NT2/D1 (cell line): ENCODE data around the gene ASAP2.

Experiments used
- SUZ12 ChIP-seq: IDR thresholded peaks from 2 replicates; pipeline ENCODE4 v1.6.1; 2011; ENCODE audit not compliant: insufficient read length, insufficient read depth; ENCODE audit errors: extremely low read depth
- YY1 ChIP-seq: IDR thresholded peaks from 2 replicates; pipeline ENCODE4 v1.6.1; 2011; ENCODE audit not compliant: insufficient read length, insufficient read depth
- ZNF274 ChIP-seq: IDR thresholded peaks from 2 replicates; pipeline ENCODE4 v1.6.1; 2011; ENCODE audit warnings: mild to moderate bottlenecking, low read depth, low read length

DNA sequence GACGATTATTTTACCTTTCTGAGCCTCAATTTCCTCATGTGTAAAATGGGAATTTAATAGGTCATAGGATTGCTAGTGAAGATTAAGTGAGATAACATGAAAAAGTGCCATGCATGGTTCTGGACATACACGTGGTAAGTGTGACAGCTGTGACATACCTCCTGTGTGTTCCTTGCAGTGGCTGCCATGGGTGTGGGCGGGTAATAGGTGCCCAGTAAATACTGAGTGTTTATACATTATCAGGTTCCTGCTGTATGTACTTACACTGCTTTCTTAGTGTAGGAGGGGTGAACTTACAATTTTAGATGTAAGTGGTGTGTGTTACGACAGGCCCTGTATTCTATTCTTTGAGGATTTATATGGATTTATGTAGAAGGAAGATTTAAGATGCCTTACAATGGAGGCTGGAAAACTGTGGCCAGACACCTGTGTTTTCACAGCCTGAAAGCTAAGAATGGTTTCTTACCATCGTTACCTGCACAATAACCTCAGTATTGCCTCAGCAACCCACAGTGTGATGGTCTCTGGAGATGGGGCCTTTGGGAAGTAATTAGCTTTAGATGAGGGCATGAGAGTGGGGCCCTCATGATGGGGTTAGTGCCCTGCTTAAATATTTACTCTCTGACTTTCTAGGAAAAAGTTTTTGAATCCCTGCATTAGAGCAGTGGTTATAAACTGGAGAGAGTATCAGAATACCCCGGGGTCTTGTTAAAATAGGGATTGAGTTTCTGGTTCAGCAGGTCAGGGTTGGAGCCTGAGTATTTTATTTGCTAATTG is 78.1 kb downstream of the ASAP2 start:
- TF ChIP-seq ZNF274 (no peak), SUZ12 (no peak), YY1 (no peak)
